ENCODE measurements around the gene EGFL6.

Gene EGFL6, protein sequence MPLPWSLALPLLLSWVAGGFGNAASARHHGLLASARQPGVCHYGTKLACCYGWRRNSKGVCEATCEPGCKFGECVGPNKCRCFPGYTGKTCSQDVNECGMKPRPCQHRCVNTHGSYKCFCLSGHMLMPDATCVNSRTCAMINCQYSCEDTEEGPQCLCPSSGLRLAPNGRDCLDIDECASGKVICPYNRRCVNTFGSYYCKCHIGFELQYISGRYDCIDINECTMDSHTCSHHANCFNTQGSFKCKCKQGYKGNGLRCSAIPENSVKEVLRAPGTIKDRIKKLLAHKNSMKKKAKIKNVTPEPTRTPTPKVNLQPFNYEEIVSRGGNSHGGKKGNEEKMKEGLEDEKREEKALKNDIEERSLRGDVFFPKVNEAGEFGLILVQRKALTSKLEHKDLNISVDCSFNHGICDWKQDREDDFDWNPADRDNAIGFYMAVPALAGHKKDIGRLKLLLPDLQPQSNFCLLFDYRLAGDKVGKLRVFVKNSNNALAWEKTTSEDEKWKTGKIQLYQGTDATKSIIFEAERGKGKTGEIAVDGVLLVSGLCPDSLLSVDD
- total RNA-seq: 0 to 0.17 (median 0) reads per million in 3 donors

- Histone ChIP-seq H3K27ac (ENCODE audit: insufficient read depth, low read length, poor library complexity, severe bottlenecking) (no peak within 1 kb of the TSS), H3K4me1 (ENCODE audit: control insufficient read depth, insufficient read depth, low read length, poor library complexity, severe bottlenecking) (no peaks in the 10 kb centered on the region), H3K4me3 (ENCODE audit: insufficient read depth, low read depth, low read length, poor library complexity, severe bottlenecking) (peak within 1 kb of the TSS; percentile 12), H3K36me3 (ENCODE audit: control insufficient read depth, insufficient read depth, low read length) (no peaks in the 10 kb centered on the region), H3K27me3 (replicated peaks; ENCODE audit: control insufficient read depth, insufficient read depth, low read length, poor library complexity, severe bottlenecking) (no peaks in the 10 kb centered on the region), H3K9me3 (ENCODE audit: control insufficient read depth, low read length) (no peaks in the 10 kb centered on the region)
- no peak for DNase-seq
These were observed at the start of gene EGFL6 for GRCh38 chrX:13569479-13570260. TSS of gene EGFL6 (plus strand) at chrX:13569601. CDS start at chrX:13569862, 261 bp downstream.

- H3K9me3 ChIP-seq (ENCODE audit: control insufficient read depth, low read length): no peaks in the 10 kb centered on the region
These were observed 49.0 kb upstream of the EGFL6 start for GRCh38 chrX:13520351-13520750.

GRCh38 chrX:13520936-13521335 is 48.5 kb upstream of the EGFL6 start:
- Histone ChIP-seq H3K4me1 (ENCODE audit: control insufficient read depth, insufficient read depth, low read length, poor library complexity, severe bottlenecking) (no peaks in the 10 kb centered on the region), H3K27me3 (replicated peaks; ENCODE audit: control insufficient read depth, insufficient read depth, low read length, poor library complexity, severe bottlenecking) (no peaks in the 10 kb centered on the region), H3K27ac (ENCODE audit: insufficient read depth, low read length, poor library complexity, severe bottlenecking) (no peak overlapping the region), H3K4me3 (ENCODE audit: insufficient read depth, low read depth, low read length, poor library complexity, severe bottlenecking) (no peak overlapping the region), H3K36me3 (ENCODE audit: control insufficient read depth, insufficient read depth, low read length) (no peaks in the 10 kb centered on the region), H3K9me3 (ENCODE audit: control insufficient read depth, low read length) (no peaks in the 10 kb centered on the region)
- DNase-seq: no peak

More at GRCh38 chrX:13520351-13520750, 49.0 kb upstream of the EGFL6 start:
- Histone ChIP-seq H3K27ac (ENCODE audit: insufficient read depth, low read length, poor library complexity, severe bottlenecking) (no peak overlapping the region), H3K27me3 (replicated peaks; ENCODE audit: control insufficient read depth, insufficient read depth, low read length, poor library complexity, severe bottlenecking) (no peaks in the 10 kb centered on the region), H3K4me3 (ENCODE audit: insufficient read depth, low read depth, low read length, poor library complexity, severe bottlenecking) (no peak overlapping the region), H3K4me1 (ENCODE audit: control insufficient read depth, insufficient read depth, low read length, poor library complexity, severe bottlenecking) (no peaks in the 10 kb centered on the region), H3K36me3 (ENCODE audit: control insufficient read depth, insufficient read depth, low read length) (no peaks in the 10 kb centered on the region)
- no peak for DNase-seq

DNA sequence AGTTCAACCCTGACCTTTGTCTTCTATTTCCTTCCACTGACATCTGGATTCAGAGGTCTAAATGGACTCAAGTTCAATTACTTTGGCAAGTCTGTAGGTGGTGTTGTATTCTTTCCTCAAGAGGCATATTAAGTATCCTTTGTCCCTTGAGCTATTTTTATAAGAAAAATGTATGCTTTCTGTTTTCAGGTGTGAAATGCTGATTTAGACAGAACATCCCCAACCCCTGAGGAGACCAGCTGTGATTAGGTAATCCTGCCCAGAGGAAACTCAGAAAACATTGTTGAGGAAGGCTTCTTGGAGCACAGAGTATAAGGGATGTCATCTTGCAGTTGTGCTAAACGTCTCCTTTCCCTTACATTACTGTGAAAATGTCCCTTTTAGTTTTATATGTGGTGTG is 46.6 kb upstream of the EGFL6 start:
- no peaks in the 10 kb centered on the region for H3K27me3 ChIP-seq (replicated peaks; ENCODE audit: control insufficient read depth, insufficient read depth, low read length, poor library complexity, severe bottlenecking)
- H3K4me3 ChIP-seq (ENCODE audit: insufficient read depth, low read depth, low read length, poor library complexity, severe bottlenecking): no peak overlapping the region
- no peaks in the 10 kb centered on the region for H3K4me1 ChIP-seq (ENCODE audit: control insufficient read depth, insufficient read depth, low read length, poor library complexity, severe bottlenecking)
- DNase-seq: no peak
- H3K9me3 ChIP-seq (ENCODE audit: control insufficient read depth, low read length): no peaks in the 10 kb centered on the region
- H3K36me3 ChIP-seq (ENCODE audit: control insufficient read depth, insufficient read depth, low read length): no peaks in the 10 kb centered on the region
- no peak overlapping the region for H3K27ac ChIP-seq (ENCODE audit: insufficient read depth, low read length, poor library complexity, severe bottlenecking)

DNA sequence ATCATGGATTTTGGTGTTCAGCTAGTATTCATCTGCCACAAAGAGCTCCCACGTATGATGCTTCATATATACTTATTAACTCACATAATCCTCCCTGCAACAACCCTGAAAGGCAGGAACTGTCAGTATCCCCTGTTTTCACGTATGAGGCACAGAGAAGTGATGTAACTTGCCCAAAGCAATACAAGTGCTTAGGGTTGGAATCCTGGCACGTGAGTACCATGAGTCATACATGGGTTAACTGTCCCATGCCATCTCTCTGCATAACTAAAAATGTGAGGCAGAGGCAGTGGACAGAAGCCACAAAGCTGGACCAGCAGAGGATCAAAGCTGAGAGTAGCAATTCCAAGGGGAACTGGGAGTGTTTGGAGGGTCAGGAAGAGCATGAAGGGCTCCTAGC is 35.7 kb upstream of the EGFL6 start:
- no peak for DNase-seq

DNA sequence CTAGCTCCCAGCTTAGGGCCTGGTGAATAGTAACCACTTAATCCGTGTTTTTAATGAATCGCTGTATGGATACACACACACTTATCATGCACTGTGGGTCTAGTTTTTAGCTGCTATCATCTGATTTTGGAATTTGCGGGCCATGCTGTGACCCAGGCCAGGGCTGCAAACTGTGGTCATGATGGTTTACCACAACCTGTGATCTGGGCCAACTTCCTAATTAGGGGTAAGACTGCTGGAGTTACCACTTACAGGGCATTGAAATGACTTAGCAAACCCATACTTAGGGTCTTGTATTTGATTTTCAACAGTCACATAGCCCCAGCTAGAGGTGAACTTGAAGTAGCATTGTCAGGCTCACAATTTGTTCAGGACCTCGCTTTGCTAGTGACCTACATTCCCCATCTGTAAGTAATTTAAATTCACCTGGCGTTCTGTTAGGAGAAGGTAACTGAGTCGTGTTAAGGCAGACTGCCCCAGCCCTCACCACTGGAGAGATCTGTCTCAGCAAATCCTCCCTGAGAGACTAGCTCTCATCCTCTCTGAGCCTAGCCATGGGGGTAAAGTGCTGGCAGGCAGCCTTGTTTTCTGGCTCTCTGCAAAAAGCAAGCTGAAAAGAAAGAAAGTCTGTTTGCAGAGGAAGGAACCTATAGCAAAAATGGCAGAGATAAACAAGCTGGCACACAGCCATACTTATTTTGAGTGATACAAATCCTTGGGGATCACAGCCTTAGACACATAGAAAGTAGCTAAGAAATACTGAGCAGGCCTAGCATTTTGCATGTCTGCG is 33.8 kb upstream of the EGFL6 start:
- Histone ChIP-seq H3K27ac (ENCODE audit: insufficient read depth, low read length, poor library complexity, severe bottlenecking) (no peak overlapping the region), H3K4me1 (ENCODE audit: control insufficient read depth, insufficient read depth, low read length, poor library complexity, severe bottlenecking) (no peaks in the 10 kb centered on the region), H3K27me3 (replicated peaks; ENCODE audit: control insufficient read depth, insufficient read depth, low read length, poor library complexity, severe bottlenecking) (no peaks in the 10 kb centered on the region), H3K9me3 (ENCODE audit: control insufficient read depth, low read length) (no peaks in the 10 kb centered on the region), H3K4me3 (ENCODE audit: insufficient read depth, low read depth, low read length, poor library complexity, severe bottlenecking) (no peak overlapping the region), H3K36me3 (ENCODE audit: control insufficient read depth, insufficient read depth, low read length) (no peaks in the 10 kb centered on the region)
- no peak for DNase-seq

More for the DNA sequence above, 35.7 kb upstream of the EGFL6 start:
- Histone ChIP-seq H3K4me3 (ENCODE audit: insufficient read depth, low read depth, low read length, poor library complexity, severe bottlenecking) (no peak overlapping the region), H3K4me1 (ENCODE audit: control insufficient read depth, insufficient read depth, low read length, poor library complexity, severe bottlenecking) (no peaks in the 10 kb centered on the region), H3K27ac (ENCODE audit: insufficient read depth, low read length, poor library complexity, severe bottlenecking) (no peak overlapping the region), H3K27me3 (replicated peaks; ENCODE audit: control insufficient read depth, insufficient read depth, low read length, poor library complexity, severe bottlenecking) (no peaks in the 10 kb centered on the region), H3K36me3 (ENCODE audit: control insufficient read depth, insufficient read depth, low read length) (no peaks in the 10 kb centered on the region), H3K9me3 (ENCODE audit: control insufficient read depth, low read length) (no peaks in the 10 kb centered on the region)

DNA sequence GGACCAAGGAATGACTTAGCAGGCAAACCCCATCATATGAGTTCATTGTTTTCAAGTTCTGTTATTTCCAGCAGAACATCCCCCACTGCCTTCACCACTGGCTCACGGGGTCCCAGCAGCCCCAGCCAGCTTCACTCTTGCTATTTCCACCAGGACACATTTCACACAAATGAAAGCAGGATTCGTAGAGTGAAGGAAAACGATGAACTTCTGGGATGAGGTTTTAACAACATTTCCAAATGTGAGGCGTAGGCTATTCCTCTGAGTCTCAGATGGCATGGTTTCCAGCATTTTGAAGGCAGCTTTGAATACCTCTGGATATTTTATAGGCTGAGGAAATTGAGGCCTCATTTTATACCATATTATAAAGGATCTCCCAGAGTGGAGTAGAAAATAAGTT is 32.9 kb upstream of the EGFL6 start:
- H3K36me3 ChIP-seq (ENCODE audit: control insufficient read depth, insufficient read depth, low read length): no peaks in the 10 kb centered on the region
- H3K27me3 ChIP-seq (replicated peaks; ENCODE audit: control insufficient read depth, insufficient read depth, low read length, poor library complexity, severe bottlenecking): no peaks in the 10 kb centered on the region
- H3K27ac ChIP-seq (ENCODE audit: insufficient read depth, low read length, poor library complexity, severe bottlenecking): no peak overlapping the region
- DNase-seq: no peak
- no peaks in the 10 kb centered on the region for H3K9me3 ChIP-seq (ENCODE audit: control insufficient read depth, low read length)
- H3K4me3 ChIP-seq (ENCODE audit: insufficient read depth, low read depth, low read length, poor library complexity, severe bottlenecking): no peak overlapping the region
- H3K4me1 ChIP-seq (ENCODE audit: control insufficient read depth, insufficient read depth, low read length, poor library complexity, severe bottlenecking): no peaks in the 10 kb centered on the region

GRCh38 chrX:13538414-13538813 is 31.0 kb upstream of the EGFL6 start:
- DNase-seq: no peak
- Histone ChIP-seq H3K27ac (ENCODE audit: insufficient read depth, low read length, poor library complexity, severe bottlenecking) (no peak overlapping the region), H3K9me3 (ENCODE audit: control insufficient read depth, low read length) (no peaks in the 10 kb centered on the region), H3K4me3 (ENCODE audit: insufficient read depth, low read depth, low read length, poor library complexity, severe bottlenecking) (no peak overlapping the region), H3K4me1 (ENCODE audit: control insufficient read depth, insufficient read depth, low read length, poor library complexity, severe bottlenecking) (no peaks in the 10 kb centered on the region), H3K36me3 (ENCODE audit: control insufficient read depth, insufficient read depth, low read length) (no peaks in the 10 kb centered on the region), H3K27me3 (replicated peaks; ENCODE audit: control insufficient read depth, insufficient read depth, low read length, poor library complexity, severe bottlenecking) (no peaks in the 10 kb centered on the region)

- no peak for DNase-seq
- no peaks in the 10 kb centered on the region for H3K36me3 ChIP-seq (ENCODE audit: control insufficient read depth, insufficient read depth, low read length)
These were observed 28.8 kb upstream of the EGFL6 start for GRCh38 chrX:13540602-13541001.

More at GRCh38 chrX:13540602-13541001, 28.8 kb upstream of the EGFL6 start:
- Histone ChIP-seq H3K4me1 (ENCODE audit: control insufficient read depth, insufficient read depth, low read length, poor library complexity, severe bottlenecking) (no peaks in the 10 kb centered on the region), H3K27ac (ENCODE audit: insufficient read depth, low read length, poor library complexity, severe bottlenecking) (no peak overlapping the region), H3K27me3 (replicated peaks; ENCODE audit: control insufficient read depth, insufficient read depth, low read length, poor library complexity, severe bottlenecking) (no peaks in the 10 kb centered on the region), H3K4me3 (ENCODE audit: insufficient read depth, low read depth, low read length, poor library complexity, severe bottlenecking) (no peak overlapping the region), H3K9me3 (ENCODE audit: control insufficient read depth, low read length) (no peaks in the 10 kb centered on the region)
